SK-N-SH treated with all-trans-retinoic acid at 6 μM for 48 hours (cell line): ENCODE data around the gene ACOXL.
A peak's percentile ranks its signal among the peaks of the same experiment; 100 is the strongest.

Experiments
- ATAC-seq: fragments of 200-7000 bp; cut with Tn5 transposase; 3 replicates; pipeline ENCODE4 v1.9.1; 2020; ENCODE audit warnings: mild to moderate bottlenecking, moderate library complexity
- BACH2 ChIP-seq: fragments of 250-450 bp; sonication (Bioruptor Pico); IDR thresholded peaks from 2 replicates; pipeline ENCODE4 v1.9.0; 2021; ENCODE audit warnings: mild to moderate bottlenecking, borderline replicate concordance
- CREB5 ChIP-seq: fragments of 250-450 bp; sonication (Bioruptor Pico); IDR thresholded peaks from 2 replicates; pipeline ENCODE4 v1.5.1; 2020; ENCODE audit warnings: low read depth, mild to moderate bottlenecking, moderate library complexity
- CSDC2 ChIP-seq: fragments of 250-450 bp; sonication (Bioruptor Pico); IDR thresholded peaks from 2 replicates; pipeline ENCODE4 v1.5.0; 2020; ENCODE audit warnings: mild to moderate bottlenecking, moderate library complexity
- CSRNP3 ChIP-seq: fragments of 250-450 bp; sonication (Bioruptor Pico); IDR thresholded peaks from 2 replicates; pipeline ENCODE4 v1.5.1; 2021; ENCODE audit warnings: mild to moderate bottlenecking, moderate library complexity
- ESRRG ChIP-seq: fragments of 250-450 bp; sonication (Bioruptor Pico); IDR thresholded peaks from 2 replicates; pipeline ENCODE4 v1.6.1; 2021; ENCODE audit warnings: mild to moderate bottlenecking
- GLIS3 ChIP-seq: fragments of 250-450 bp; sonication (Bioruptor Pico); IDR thresholded peaks from 2 replicates; pipeline ENCODE4 v1.5.0; 2020; ENCODE audit warnings: mild to moderate bottlenecking, moderate library complexity
- ISL1 ChIP-seq: fragments of 250-450 bp; sonication (Bioruptor Pico); IDR thresholded peaks from 2 replicates; pipeline ENCODE4 v2.1.2; 2022; ENCODE audit warnings: mild to moderate bottlenecking, moderate library complexity
- OSR1 ChIP-seq: fragments of 250-450 bp; sonication (Bioruptor Pico); IDR thresholded peaks from 2 replicates; pipeline ENCODE4 v1.8.0; 2022; ENCODE audit warnings: moderate library complexity, mild to moderate bottlenecking, inconsistent platforms
- PATZ1 ChIP-seq: fragments of 250-450 bp; sonication (Bioruptor Pico); IDR thresholded peaks from 2 replicates; pipeline ENCODE4 v1.8.0; 2020; ENCODE audit warnings: mild to moderate bottlenecking, moderate library complexity, borderline replicate concordance
- RARB ChIP-seq: fragments of 250-450 bp; sonication (Bioruptor Pico); IDR thresholded peaks from 2 replicates; pipeline ENCODE4 v1.8.0; 2021; ENCODE audit warnings: mild to moderate bottlenecking, moderate library complexity
- SNAI2 ChIP-seq: fragments of 250-450 bp; sonication (Bioruptor Pico); IDR thresholded peaks from 2 replicates; pipeline ENCODE4 v1.5.0; 2020; ENCODE audit warnings: mild to moderate bottlenecking, moderate library complexity
- TCF4 ChIP-seq: fragments of 250-450 bp; sonication (Bioruptor Pico); IDR thresholded peaks from 2 replicates; pipeline ENCODE4 v1.8.0; 2021; ENCODE audit warnings: mild to moderate bottlenecking, moderate library complexity, borderline replicate concordance
- TOX ChIP-seq: fragments of 250-450 bp; sonication (Bioruptor Pico); IDR thresholded peaks from 2 replicates; pipeline ENCODE4 v1.8.0; 2021; ENCODE audit warnings: mild to moderate bottlenecking, moderate library complexity, borderline replicate concordance
- TSHZ2 ChIP-seq: fragments of 250-450 bp; sonication (Bioruptor Pico); IDR thresholded peaks from 2 replicates; pipeline ENCODE4 v1.5.0; 2020; ENCODE audit warnings: mild to moderate bottlenecking, moderate library complexity
- ZC3H10 ChIP-seq: fragments of 250-450 bp; sonication (Bioruptor Pico); IDR thresholded peaks from 2 replicates; pipeline ENCODE4 v1.5.1; 2021; ENCODE audit warnings: mild to moderate bottlenecking, moderate library complexity
- ZFP3 ChIP-seq: fragments of 250-450 bp; sonication (Bioruptor Pico); IDR thresholded peaks from 2 replicates; pipeline ENCODE4 v1.5.0; 2020; ENCODE audit warnings: mild to moderate bottlenecking, moderate library complexity
- ZFP30 ChIP-seq: fragments of 450-650 bp; formaldehyde crosslinking; IDR thresholded peaks from 2 replicates; pipeline ENCODE4 v1.5.0; 2022; ENCODE audit warnings: mild to moderate bottlenecking, moderate library complexity
- ZNF565 ChIP-seq: fragments of 450-650 bp; formaldehyde crosslinking; conservative IDR thresholded peaks from 2 replicates; pipeline ENCODE4 v1.5.0; 2020; ENCODE audit warnings: low read depth, mild to moderate bottlenecking, moderate library complexity
- ZNF70 ChIP-seq: fragments of 450-650 bp; formaldehyde crosslinking; IDR thresholded peaks from 2 replicates; pipeline ENCODE4 v1.5.0; 2020; ENCODE audit warnings: mild to moderate bottlenecking, moderate library complexity
- ZNF8 ChIP-seq: fragments of 450-650 bp; formaldehyde crosslinking; IDR thresholded peaks from 2 replicates; pipeline ENCODE4 v1.5.0; 2020; ENCODE audit warnings: mild to moderate bottlenecking, moderate library complexity

ACOXL gene

GRCh38 chr2:110784047-110784631 lies 51.8 kb downstream of the ACOXL start:
- TF ChIP-seq CSRNP3: no peak
- ATAC-seq: no peak

GRCh38 chr2:110785439-110785838 lies 53.1 kb downstream of the ACOXL start:
- no peak for TF ChIP-seq TSHZ2
- TF ChIP-seq ZNF8 (CRISPR knock-in tag): peak; percentile 54; the same call in 1 of the 2 replicates
- no peak for ATAC-seq

GRCh38 chr2:110788976-110789375 lies 56.6 kb downstream of the ACOXL start:
- no peak for TF ChIP-seq GLIS3 (CRISPR knock-in tag)
- TF ChIP-seq ZNF70 (CRISPR knock-in tag): no peak
- TF ChIP-seq CSRNP3: no peak
- TF ChIP-seq OSR1 (CRISPR knock-in tag): no peak
- no peak for TF ChIP-seq CREB5 (CRISPR knock-in tag)
- TF ChIP-seq ZNF8 (CRISPR knock-in tag): no peak
- TF ChIP-seq CSDC2 (CRISPR knock-in tag): no peak
- TF ChIP-seq ZFP30 (CRISPR knock-in tag): no peak
- TF ChIP-seq ISL1 (CRISPR knock-in tag): no peak
- TF ChIP-seq TOX (CRISPR knock-in tag): no peak
- TF ChIP-seq, all 23 proteins: peak for 0
- ATAC-seq: no peak

- TF ChIP-seq ESRRG (no peak), TOX (CRISPR knock-in tag) (no peak), TCF4 (CRISPR knock-in tag) (no peak), ZNF8 (CRISPR knock-in tag) (no peak), RARB (CRISPR knock-in tag) (no peak), OSR1 (CRISPR knock-in tag) (no peak), ZFP30 (CRISPR knock-in tag) (no peak), CSDC2 (CRISPR knock-in tag) (no peak), ZC3H10 (CRISPR knock-in tag) (no peak), PATZ1 (no peak)
- ATAC-seq: no peak
These were observed 57.3 kb downstream of the ACOXL start for GRCh38 chr2:110789706-110790105.

- ATAC-seq: no peak
- TF ChIP-seq TOX (CRISPR knock-in tag): no peak
- TF ChIP-seq ESRRG: no peak
- no peak for TF ChIP-seq ISL1 (CRISPR knock-in tag)
- no peak for TF ChIP-seq SNAI2 (CRISPR knock-in tag)
- TF ChIP-seq BACH2 (CRISPR knock-in tag): no peak
- TF ChIP-seq CSDC2 (CRISPR knock-in tag): no peak
- TF ChIP-seq GLIS3 (CRISPR knock-in tag): no peak
- TF ChIP-seq ZNF70 (CRISPR knock-in tag): no peak
- TF ChIP-seq ZFP30 (CRISPR knock-in tag): no peak
- no peak for TF ChIP-seq ZC3H10 (CRISPR knock-in tag)
- no peak for TF ChIP-seq ZFP3
- TF ChIP-seq ZNF565 (CRISPR knock-in tag): no peak
These were observed 58.5 kb downstream of the ACOXL start for GRCh38 chr2:110790907-110791306.
